WERI-Rb-1 (cell line): ENCODE results near the gene UST.

Experiments used
- DNase-seq: peaks from one replicate; pipeline ENCODE4 v3.0.0-alpha.2; 2020
- H3K27ac ChIP-seq: fragments of 250-450 bp; sonication (Bioruptor Pico); 2 replicates; pipeline ENCODE4 v1.5.1; 2020; ENCODE audit warnings: mild to moderate bottlenecking, moderate library complexity
- H3K27me3 ChIP-seq: fragments of 250-450 bp; sonication (Bioruptor Pico); 2 replicates; pipeline ENCODE4 v1.5.1; 2021; ENCODE audit warnings: mild to moderate bottlenecking, low read depth, moderate library complexity; ENCODE audit not compliant: insufficient read depth, severe bottlenecking
- H3K36me3 ChIP-seq: fragments of 250-450 bp; sonication (Bioruptor Pico); 2 replicates; pipeline ENCODE4 v1.5.1; 2020; ENCODE audit warnings: mild to moderate bottlenecking, moderate library complexity
- H3K4me3 ChIP-seq: 2 replicates; pipeline ENCODE4 v1.5.1; 2011; ENCODE audit warnings: low read depth, mild to moderate bottlenecking, control low read depth, low read length
- H3K9me3 ChIP-seq: fragments of 250-450 bp; sonication (Bioruptor Pico); 2 replicates; pipeline ENCODE4 v1.5.1; 2021; ENCODE audit warnings: mild to moderate bottlenecking, moderate library complexity; ENCODE audit not compliant: severe bottlenecking
- TF ChIP-seq, protein P1 (sequence below): IDR thresholded peaks from 2 replicates; pipeline ENCODE4 v1.5.1; 2011; ENCODE audit warnings: low read depth, mild to moderate bottlenecking, control low read depth, inconsistent platforms, low read length

UST gene

DNA sequence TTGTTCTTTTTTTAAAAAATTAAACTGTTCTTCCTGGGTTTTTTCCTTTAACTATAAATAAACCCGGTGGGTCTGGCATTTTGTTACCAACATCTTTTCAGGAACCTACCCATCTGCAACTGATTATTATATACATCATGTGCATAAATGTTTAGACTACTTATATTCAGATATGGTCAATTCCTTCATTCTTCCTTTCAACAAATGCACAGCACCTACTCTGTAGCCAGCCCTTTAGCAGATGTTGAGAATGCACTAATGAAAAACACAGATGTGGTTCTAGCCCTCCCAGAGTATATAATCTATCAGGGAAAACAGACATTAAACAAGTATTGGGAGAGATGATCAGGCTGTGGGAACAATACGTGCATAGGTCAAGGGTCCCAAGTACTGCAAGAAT is 237.1 kb downstream of the UST start:
- Histone ChIP-seq H3K36me3 (no peaks in the 10 kb centered on the region), H3K27ac (no peak overlapping the region), H3K27me3 (no peaks in the 10 kb centered on the region), H3K9me3 (no peaks in the 10 kb centered on the region), H3K4me3 (no peak overlapping the region)
- no peak for DNase-seq
- TF ChIP-seq, protein P1, sequence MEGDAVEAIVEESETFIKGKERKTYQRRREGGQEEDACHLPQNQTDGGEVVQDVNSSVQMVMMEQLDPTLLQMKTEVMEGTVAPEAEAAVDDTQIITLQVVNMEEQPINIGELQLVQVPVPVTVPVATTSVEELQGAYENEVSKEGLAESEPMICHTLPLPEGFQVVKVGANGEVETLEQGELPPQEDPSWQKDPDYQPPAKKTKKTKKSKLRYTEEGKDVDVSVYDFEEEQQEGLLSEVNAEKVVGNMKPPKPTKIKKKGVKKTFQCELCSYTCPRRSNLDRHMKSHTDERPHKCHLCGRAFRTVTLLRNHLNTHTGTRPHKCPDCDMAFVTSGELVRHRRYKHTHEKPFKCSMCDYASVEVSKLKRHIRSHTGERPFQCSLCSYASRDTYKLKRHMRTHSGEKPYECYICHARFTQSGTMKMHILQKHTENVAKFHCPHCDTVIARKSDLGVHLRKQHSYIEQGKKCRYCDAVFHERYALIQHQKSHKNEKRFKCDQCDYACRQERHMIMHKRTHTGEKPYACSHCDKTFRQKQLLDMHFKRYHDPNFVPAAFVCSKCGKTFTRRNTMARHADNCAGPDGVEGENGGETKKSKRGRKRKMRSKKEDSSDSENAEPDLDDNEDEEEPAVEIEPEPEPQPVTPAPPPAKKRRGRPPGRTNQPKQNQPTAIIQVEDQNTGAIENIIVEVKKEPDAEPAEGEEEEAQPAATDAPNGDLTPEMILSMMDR: no peak

- TF ChIP-seq, protein P1: no peak
- no peaks in the 10 kb centered on the region for H3K36me3 ChIP-seq
- no peaks in the 10 kb centered on the region for H3K27me3 ChIP-seq
- no peak overlapping the region for H3K4me3 ChIP-seq
- no peak overlapping the region for H3K27ac ChIP-seq
- no peaks in the 10 kb centered on the region for H3K9me3 ChIP-seq
- no peak for DNase-seq
These were observed 237.8 kb downstream of the UST start for GRCh38 chr6:148984531-148985056.

GRCh38 chr6:148985499-148985898 is 238.7 kb downstream of the UST start:
- no peaks in the 10 kb centered on the region for H3K27me3 ChIP-seq
- TF ChIP-seq, protein P1: no peak
- no peak overlapping the region for H3K27ac ChIP-seq
- H3K4me3 ChIP-seq: no peak overlapping the region
- no peaks in the 10 kb centered on the region for H3K36me3 ChIP-seq
- DNase-seq: no peak
- no peaks in the 10 kb centered on the region for H3K9me3 ChIP-seq

DNA sequence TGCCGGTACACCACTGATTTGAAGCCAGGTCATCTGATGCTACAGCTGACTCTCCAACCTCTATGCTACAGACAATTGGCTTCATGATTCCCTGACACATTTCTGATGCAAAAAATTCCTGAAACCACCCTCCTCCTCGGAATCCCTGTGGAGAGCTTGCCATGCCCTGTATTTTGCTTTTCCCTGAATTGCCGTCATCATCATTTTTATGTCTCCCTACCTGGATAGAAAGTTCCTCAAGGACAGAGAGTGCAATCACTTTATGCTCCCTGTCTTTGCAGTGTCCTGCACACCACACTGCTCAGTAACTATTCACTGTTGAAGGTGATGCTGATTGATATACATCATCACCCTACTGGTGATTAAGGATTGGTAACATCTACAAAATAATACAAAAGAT is 239.8 kb downstream of the UST start:
- no peak for DNase-seq
- Histone ChIP-seq H3K9me3 (no peaks in the 10 kb centered on the region), H3K27me3 (no peaks in the 10 kb centered on the region), H3K27ac (no peak overlapping the region), H3K4me3 (no peak overlapping the region), H3K36me3 (no peaks in the 10 kb centered on the region)
- TF ChIP-seq, protein P1: no peak

DNA sequence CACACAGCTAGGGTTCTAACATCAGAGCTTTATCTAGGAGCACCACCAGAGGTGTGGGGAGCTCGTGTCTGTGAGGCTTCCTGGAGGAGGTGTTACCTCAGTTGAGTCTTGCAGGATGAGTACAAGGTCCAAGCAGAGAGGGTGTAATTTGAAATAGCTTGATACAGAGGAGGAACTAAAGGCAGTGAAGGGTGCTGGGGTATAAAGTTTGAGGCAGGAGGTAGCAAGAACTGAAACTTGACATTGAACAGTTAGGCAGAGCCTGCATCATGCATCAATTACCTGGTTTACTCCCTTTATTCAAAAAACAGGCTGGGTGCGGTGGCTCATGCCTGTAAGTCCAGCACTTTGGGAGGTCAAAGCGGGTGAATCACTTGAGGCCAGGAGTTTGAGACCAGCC is 241.2 kb downstream of the UST start:
- TF ChIP-seq, protein P1: no peak
- Histone ChIP-seq H3K4me3 (no peak overlapping the region), H3K27me3 (no peaks in the 10 kb centered on the region), H3K9me3 (no peaks in the 10 kb centered on the region), H3K36me3 (no peaks in the 10 kb centered on the region), H3K27ac (no peak overlapping the region)
- no peak for DNase-seq

DNA sequence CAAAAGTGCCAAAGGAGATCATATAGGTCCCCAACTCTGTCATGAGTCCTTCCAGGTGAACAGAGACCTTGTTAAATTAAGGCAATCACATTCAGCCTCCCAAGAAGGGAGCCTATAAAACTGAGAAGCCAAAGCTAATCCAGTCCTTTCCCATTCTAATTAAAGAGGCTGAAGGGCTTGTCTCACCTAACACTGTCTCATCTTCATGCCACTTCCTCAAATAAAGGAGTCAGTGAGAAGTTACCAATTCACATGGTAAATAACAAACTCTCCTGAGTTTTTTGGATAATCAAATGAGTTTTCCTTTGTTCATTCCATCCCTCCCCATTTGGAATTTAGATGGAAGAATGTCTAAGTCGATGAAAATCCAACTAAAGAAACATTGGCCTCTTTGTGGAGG is 242.8 kb downstream of the UST start:
- no peak overlapping the region for H3K27ac ChIP-seq
- DNase-seq: no peak
- H3K27me3 ChIP-seq: no peaks in the 10 kb centered on the region
- no peaks in the 10 kb centered on the region for H3K36me3 ChIP-seq
- no peak overlapping the region for H3K4me3 ChIP-seq
- H3K9me3 ChIP-seq: no peaks in the 10 kb centered on the region
- TF ChIP-seq, protein P1: no peak
